CD14-positive monocyte (primary cell): ENCODE measurements around the gene MEA1. TPM values are rescaled to one million over a fixed set of nuclear protein-coding genes. Genes with fewer than 3 reads are reported as not detected.
A peak's percentile ranks its signal among the peaks of the same experiment; 100 is the strongest.

Experiments
- DNase-seq, 3 donors: peaks; one replicate each; pipeline ENCODE4 v3.0.0-alpha.2; 2011 to 2022
- H2AFZ ChIP-seq: 2 replicates; pipeline ENCODE4 v1.6.0; 2012; ENCODE audit warnings: mild to moderate bottlenecking, low read depth, low read length, inconsistent platforms; ENCODE audit not compliant: insufficient read depth, poor library complexity, severe bottlenecking
- H3K27ac ChIP-seq, 2 donors: 1 replicate in 1 of 2; 2 replicates in 1 of 2; pipeline ENCODE4 v1.5.1; 2012 to 2013; ENCODE audit warnings: low read length in 2 of 2, control low read depth in 1 of 2, inconsistent platforms in 1 of 2, low read depth in 1 of 2, mild to moderate bottlenecking in 1 of 2
- H3K27me3 ChIP-seq, 2 donors: one replicate each; pipeline versions ENCODE4 v1.6.0 to v1.6.1; 2011 to 2013; ENCODE audit warnings: low read length in 2 of 2; ENCODE audit not compliant: control insufficient read depth in 2 of 2, insufficient read depth in 2 of 2
- H3K36me3 ChIP-seq, 2 donors: replicated peaks in 1 of 2; 1 replicate in 1 of 2; 2 replicates in 1 of 2; pipeline versions ENCODE4 v1.5.1 to v1.6.1; 2012 to 2013; ENCODE audit warnings: low read length in 2 of 2, control low read depth in 1 of 2, inconsistent platforms in 1 of 2, mild to moderate bottlenecking in 1 of 2; ENCODE audit not compliant: insufficient read depth in 2 of 2, control insufficient read depth in 1 of 2
- H3K4me1 ChIP-seq, 2 donors: 1 replicate in 1 of 2; 2 replicates in 1 of 2; pipeline versions ENCODE4 v1.5.1 to v1.6.1; 2012 to 2013; ENCODE audit warnings: low read length in 2 of 2, control low read depth in 1 of 2, inconsistent platforms in 1 of 2, mild to moderate bottlenecking in 1 of 2, moderate library complexity in 1 of 2; ENCODE audit not compliant: insufficient read depth in 2 of 2, control insufficient read depth in 1 of 2
- H3K4me2 ChIP-seq: replicated peaks from 2 replicates; pipeline ENCODE3; 2012; ENCODE audit warnings: low read length, moderate library complexity, mild to moderate bottlenecking; ENCODE audit not compliant: poor library complexity, severe bottlenecking; ENCODE audit errors: extremely low read depth
- H3K4me3 ChIP-seq, 3 experiments: fragments of 200-600 bp in 1 of 3; sonication (generic) in 1 of 3; replicated peaks in 1 of 3; 1 replicate in 2 of 3; 2 replicates in 1 of 3; pipeline ENCODE4 v1.5.1; 2011 to 2013; ENCODE audit warnings: low read length in 3 of 3, mild to moderate bottlenecking in 3 of 3, control low read depth in 2 of 3, low read depth in 2 of 3, inconsistent platforms in 1 of 3, moderate library complexity in 1 of 3
- H3K79me2 ChIP-seq: 2 replicates; pipeline ENCODE4 v1.6.0; 2012; ENCODE audit warnings: mild to moderate bottlenecking, control low read depth, inconsistent platforms, low read length, moderate library complexity; ENCODE audit not compliant: insufficient read depth
- H3K9ac ChIP-seq: 2 replicates; pipeline ENCODE4 v1.6.0; 2017; ENCODE audit warnings: low read length, mild to moderate bottlenecking; ENCODE audit not compliant: insufficient read depth, poor library complexity, severe bottlenecking
- H3K9me3 ChIP-seq, 2 donors: replicated peaks in 1 of 2; 1 replicate in 1 of 2; 2 replicates in 1 of 2; pipeline versions ENCODE4 v1.5.1 to v1.6.1; 2012 to 2013; ENCODE audit warnings: low read length in 2 of 2, control low read depth in 1 of 2; ENCODE audit not compliant: control insufficient read depth in 1 of 2, insufficient read depth in 1 of 2
- H4K20me1 ChIP-seq: 2 replicates; pipeline ENCODE4 v1.6.0; 2012; ENCODE audit warnings: mild to moderate bottlenecking, low read length, control low read depth, moderate library complexity; ENCODE audit not compliant: insufficient read depth
- H3K27ac Mint-ChIP-seq, 7 donors: one replicate each; pipeline ENCODE4 v1.8.0; 2020; ENCODE audit warnings: mild to moderate bottlenecking in 7 of 7, mixed read lengths in 7 of 7, moderate library complexity in 6 of 7, inconsistent platforms in 2 of 7
- H3K27me3 Mint-ChIP-seq, 3 donors: one replicate each; pipeline ENCODE4 v1.8.0; 2021 to 2022; ENCODE audit warnings: low read depth in 3 of 3, mild to moderate bottlenecking in 3 of 3, mixed read lengths in 3 of 3, moderate library complexity in 3 of 3, inconsistent platforms in 1 of 3
- H3K36me3 Mint-ChIP-seq, 2 donors: one replicate each; pipeline ENCODE4 v1.8.0; 2020; ENCODE audit warnings: mixed read lengths in 2 of 2, inconsistent platforms in 1 of 2, mild to moderate bottlenecking in 1 of 2
- H3K4me1 Mint-ChIP-seq: one replicate; pipeline ENCODE4 v1.8.0; 2020; ENCODE audit warnings: mild to moderate bottlenecking, mixed read lengths
- H3K4me3 Mint-ChIP-seq, 2 donors: one replicate each; pipeline ENCODE4 v1.8.0; 2020; ENCODE audit warnings: mild to moderate bottlenecking in 2 of 2, mixed read lengths in 2 of 2, moderate library complexity in 1 of 2
- H3K9me3 Mint-ChIP-seq, 7 donors: one replicate each; pipeline ENCODE4 v1.8.0; 2020 to 2022; ENCODE audit warnings: mixed read lengths in 7 of 7, mild to moderate bottlenecking in 6 of 7, moderate library complexity in 6 of 7, inconsistent platforms in 2 of 7
- CTCF ChIP-seq: fragments of 200-600 bp; IDR thresholded peaks from one replicate; pipeline ENCODE4 v1.8.0; 2022; ENCODE audit warnings: antibody characterized with exemption, mild to moderate bottlenecking
- WGBS: methylation state at CpG from one replicate; pipeline ENCODE4 v1.1.5; 2013; ENCODE audit warnings: missing lambda C conversion rate; ENCODE audit not compliant: insufficient coverage; 5-methylcytosine and 5-hydroxymethylcytosine counted together
- intact Hi-C, 2 donors: fragments of 100-400 bp; cut with micrococcal nuclease; formaldehyde crosslinking; loops; one replicate each; pipeline versions ENCODE4 v1.15.0 to v1.15.1; 2023
- polyA plus RNA-seq, 3 donors: library from polyadenylated mRNA; depleted of rRNA in 1 of 3; unstranded in 2 of 3; stranded (reverse) in 1 of 3; fragments of 300-500 nt in 2 of 3; fragments of >200 nt in 1 of 3; fragmentation: Illumina TruSeq in 2 of 3; gene quantifications; 1 replicate in 2 of 3; 2 replicates in 1 of 3; pipeline ENCODE4 v1.2.3, GENCODE V29; 2012 to 2021

Gene MEA1
- polyA plus RNA-seq, 3 donors = 31.0 to 59.6 (median 58.8) TPM

GRCh38 chr6:43060034-43060754 lies 46.4 kb upstream of the MEA1 start:
- H3K36me3 ChIP-seq = peaks cover 4 to 18% of the 10 kb centered on the region in 2 donors

More at GRCh38 chr6:43060034-43060754, 46.4 kb upstream of the MEA1 start:
- Histone ChIP-seq H3K79me2 (peaks cover 17% of the 10 kb centered on the region), H3K27ac (peak overlapping the region; percentile 64 to 99), H3K4me1 (peaks cover 14 to 23% of the 10 kb centered on the region in 2 donors), H3K27me3 (no peaks in the 10 kb centered on the region), H4K20me1 (no peaks in the 10 kb centered on the region), H3K4me2 (peak overlapping the region; percentile 99), H3K9ac (peak overlapping the region; percentile 90), H3K4me3 (peak overlapping the region; percentile 69 to 99 (median 98)), H2AFZ (peak overlapping the region; percentile 99), H3K9me3 (no peaks in the 10 kb centered on the region)
- Mint-ChIP-seq H3K9me3 (no peaks in the 10 kb centered on the region), H3K27ac (peak overlapping the region; percentile 90 to 100 (median 99)), H3K4me3 (peak overlapping the region; percentile 85 to 96), H3K27me3 (peaks cover 0 to 2% (median 0%) of the 10 kb centered on the region in 3 donors), H3K36me3 (peaks cover 22 to 25% of the 10 kb centered on the region in 2 donors), H3K4me1 (peaks cover 25% of the 10 kb centered on the region)
- TF ChIP-seq CTCF = no peak
- intact Hi-C loops = no loop called here
- WGBS = 10% methylated on average over 10 of the region's 15 CpGs
- DNase-seq = no peak
